ENCODE results near the gene SLC4A2.

- TF ChIP-seq CTCF (IDR thresholded peaks at IDR 0.05; ENCODE audit: poor library complexity) (no peak), EZH2 (IDR thresholded peaks at IDR 0.05; ENCODE audit: borderline replicate concordance) (no peak), EZH2phosphoT487 (IDR thresholded peaks at IDR 0.05; ENCODE audit: low read depth, severe bottlenecking, unreplicated experiment) (no peak)
These were observed 42.4 kb downstream of the SLC4A2 start for GRCh38 chr7:151101621-151102396.

Measured in hepatocyte (in vitro differentiated cells).